A549 (cell line): ENCODE results near the gene FNIP1.

Experiments
- EHMT2 ChIP-seq: fragments of 200-600 bp; sonication (generic); IDR thresholded peaks from 2 replicates; pipeline ENCODE4 v1.6.1; 2016; ENCODE audit warnings: antibody characterized with exemption, low read depth, mild to moderate bottlenecking, moderate library complexity
- EP300 ChIP-seq, 2 experiments: fragments of >200 bp; sonication (Bioruptor Twin); formaldehyde crosslinking; IDR thresholded peaks; 2 replicates in 1 of 2; 3 replicates in 1 of 2; pipeline ENCODE4 v1.6.1; 2016 to 2017
- JUN ChIP-seq, 2 experiments: fragments of >200 bp; sonication (Bioruptor Twin); formaldehyde crosslinking; IDR thresholded peaks; 2 replicates in 1 of 2; 3 replicates in 1 of 2; pipeline ENCODE4 v1.6.1; 2016 to 2017
- MAZ ChIP-seq: fragments of 150-350 bp; IDR thresholded peaks from 2 replicates; pipeline ENCODE4 v1.6.1; 2014; ENCODE audit warnings: antibody characterized with exemption, low read depth, low read length, borderline replicate concordance
- NPAS2 ChIP-seq: fragments of 250-450 bp; sonication (Bioruptor Pico); IDR thresholded peaks from 2 replicates; pipeline ENCODE4 v1.8.0; 2022; ENCODE audit warnings: mild to moderate bottlenecking, moderate library complexity, borderline replicate concordance
- POLR2A ChIP-seq: IDR thresholded peaks from 2 replicates; pipeline ENCODE4 v1.6.1; 2012; ENCODE audit warnings: mild to moderate bottlenecking, low read length
- RCOR1 ChIP-seq: fragments of 150-350 bp; IDR thresholded peaks from 2 replicates; pipeline ENCODE4 v1.6.1; 2014; ENCODE audit warnings: antibody characterized with exemption, low read length, low read depth
- SREBF2 ChIP-seq: fragments of 450-650 bp; IDR thresholded peaks from 2 replicates; pipeline ENCODE4 v1.6.1; 2014; ENCODE audit warnings: mild to moderate bottlenecking, moderate library complexity
- ZFP36 ChIP-seq: fragments of 450-650 bp; IDR thresholded peaks from 2 replicates; pipeline ENCODE4 v1.6.1; 2014; ENCODE audit warnings: borderline replicate concordance; ENCODE audit not compliant: partially characterized antibody
- TF ChIP-seq, protein P1 (sequence below): fragments of >200 bp; sonication (Bioruptor Twin); formaldehyde crosslinking; IDR thresholded peaks from 3 replicates; pipeline ENCODE4 v1.5.1; 2016
- TF ChIP-seq, protein P2 (sequence below): IDR thresholded peaks from 2 replicates; pipeline ENCODE4 v1.6.1; 2012
- TF ChIP-seq, protein P3 (sequence below): fragments of 150-350 bp; IDR thresholded peaks from 2 replicates; pipeline ENCODE4 v1.6.1; 2014; ENCODE audit warnings: low read depth, mild to moderate bottlenecking, low read length
- TF ChIP-seq, protein P4 (sequence below): IDR thresholded peaks from 2 replicates; pipeline ENCODE4 v1.6.1; 2012; ENCODE audit warnings: low read depth, borderline replicate concordance

DNA sequence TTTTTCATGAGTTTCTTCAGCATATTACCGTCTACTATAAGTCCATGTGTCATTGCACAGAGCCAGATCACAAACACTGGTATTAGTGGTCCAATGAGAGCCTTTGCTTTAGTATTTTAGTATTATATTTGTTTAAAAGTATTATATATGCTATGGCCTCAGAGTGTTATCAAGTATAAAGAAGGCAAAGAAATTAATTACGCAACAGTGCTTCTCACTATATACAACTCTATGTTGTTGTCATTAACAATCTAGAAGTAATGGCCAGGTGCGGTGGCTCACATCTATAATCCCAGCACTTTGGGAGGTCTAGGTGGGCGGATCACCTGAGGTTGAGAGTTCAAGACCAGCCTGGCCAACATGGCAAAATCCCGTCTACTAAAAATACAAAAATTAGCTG, 114.6 kb downstream of the FNIP1 start:
- TF ChIP-seq, protein P1, sequence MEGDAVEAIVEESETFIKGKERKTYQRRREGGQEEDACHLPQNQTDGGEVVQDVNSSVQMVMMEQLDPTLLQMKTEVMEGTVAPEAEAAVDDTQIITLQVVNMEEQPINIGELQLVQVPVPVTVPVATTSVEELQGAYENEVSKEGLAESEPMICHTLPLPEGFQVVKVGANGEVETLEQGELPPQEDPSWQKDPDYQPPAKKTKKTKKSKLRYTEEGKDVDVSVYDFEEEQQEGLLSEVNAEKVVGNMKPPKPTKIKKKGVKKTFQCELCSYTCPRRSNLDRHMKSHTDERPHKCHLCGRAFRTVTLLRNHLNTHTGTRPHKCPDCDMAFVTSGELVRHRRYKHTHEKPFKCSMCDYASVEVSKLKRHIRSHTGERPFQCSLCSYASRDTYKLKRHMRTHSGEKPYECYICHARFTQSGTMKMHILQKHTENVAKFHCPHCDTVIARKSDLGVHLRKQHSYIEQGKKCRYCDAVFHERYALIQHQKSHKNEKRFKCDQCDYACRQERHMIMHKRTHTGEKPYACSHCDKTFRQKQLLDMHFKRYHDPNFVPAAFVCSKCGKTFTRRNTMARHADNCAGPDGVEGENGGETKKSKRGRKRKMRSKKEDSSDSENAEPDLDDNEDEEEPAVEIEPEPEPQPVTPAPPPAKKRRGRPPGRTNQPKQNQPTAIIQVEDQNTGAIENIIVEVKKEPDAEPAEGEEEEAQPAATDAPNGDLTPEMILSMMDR = no peak
- TF ChIP-seq, protein P2, sequence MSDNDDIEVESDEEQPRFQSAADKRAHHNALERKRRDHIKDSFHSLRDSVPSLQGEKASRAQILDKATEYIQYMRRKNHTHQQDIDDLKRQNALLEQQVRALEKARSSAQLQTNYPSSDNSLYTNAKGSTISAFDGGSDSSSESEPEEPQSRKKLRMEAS = no peak
- no peak for TF ChIP-seq POLR2A
- TF ChIP-seq JUN (IDR thresholded peaks at IDR 0.05) = no peak
- TF ChIP-seq EP300 (IDR thresholded peaks at IDR 0.05) = no peak
- TF ChIP-seq RCOR1 = no peak
- TF ChIP-seq SREBF2 = no peak
- TF ChIP-seq MAZ = no peak
- no peak for TF ChIP-seq ZFP36
- no peak for TF ChIP-seq NPAS2 (CRISPR knock-in tag)
- TF ChIP-seq, protein P3, sequence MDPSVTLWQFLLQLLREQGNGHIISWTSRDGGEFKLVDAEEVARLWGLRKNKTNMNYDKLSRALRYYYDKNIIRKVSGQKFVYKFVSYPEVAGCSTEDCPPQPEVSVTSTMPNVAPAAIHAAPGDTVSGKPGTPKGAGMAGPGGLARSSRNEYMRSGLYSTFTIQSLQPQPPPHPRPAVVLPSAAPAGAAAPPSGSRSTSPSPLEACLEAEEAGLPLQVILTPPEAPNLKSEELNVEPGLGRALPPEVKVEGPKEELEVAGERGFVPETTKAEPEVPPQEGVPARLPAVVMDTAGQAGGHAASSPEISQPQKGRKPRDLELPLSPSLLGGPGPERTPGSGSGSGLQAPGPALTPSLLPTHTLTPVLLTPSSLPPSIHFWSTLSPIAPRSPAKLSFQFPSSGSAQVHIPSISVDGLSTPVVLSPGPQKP = no peak
- no peak for TF ChIP-seq EHMT2
- TF ChIP-seq, protein P4, sequence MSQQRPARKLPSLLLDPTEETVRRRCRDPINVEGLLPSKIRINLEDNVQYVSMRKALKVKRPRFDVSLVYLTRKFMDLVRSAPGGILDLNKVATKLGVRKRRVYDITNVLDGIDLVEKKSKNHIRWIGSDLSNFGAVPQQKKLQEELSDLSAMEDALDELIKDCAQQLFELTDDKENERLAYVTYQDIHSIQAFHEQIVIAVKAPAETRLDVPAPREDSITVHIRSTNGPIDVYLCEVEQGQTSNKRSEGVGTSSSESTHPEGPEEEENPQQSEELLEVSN = no peak
